ENCODE results near the gene APOA1.

GRCh38 chr11:116826751-116827431 is 10.5 kb downstream of the APOA1 start:
- no peak for TF ChIP-seq CTCF (IDR thresholded peaks at IDR 0.05)
- no peak for TF ChIP-seq EZH2 (IDR thresholded peaks at IDR 0.05; ENCODE audit: borderline replicate concordance, insufficient read depth, low read depth, low read length, poor library complexity, severe bottlenecking)
